Esophagus squamous epithelium (tissue), 5 donors: ENCODE measurements around the gene FAM171A1. TPM values are rescaled to one million over a fixed set of nuclear protein-coding genes. Genes with fewer than 3 reads are reported as not detected.

Source experiments
- DNase-seq: peaks from one replicate; lab custom pipeline; 2025; lab: John Stamatoyannopoulos, UW
- H3K27ac ChIP-seq, 4 donors: fragments of 200-600 bp; sonication (generic); one replicate each; pipeline ENCODE4 v1.5.1; 2016 to 2019; ENCODE audit warnings: mild to moderate bottlenecking in 1 of 4
- H3K27me3 ChIP-seq, 4 donors: fragments of 200-600 bp; sonication (generic); 1 replicate in 3 of 4; 2 replicates in 1 of 4; pipeline versions ENCODE4 v1.5.1 to v1.6.0; 2017 to 2021; ENCODE audit warnings: antibody characterized with exemption in 1 of 4
- H3K36me3 ChIP-seq, 3 donors: fragments of 200-600 bp; sonication (generic); one replicate each; pipeline ENCODE4 v1.5.1; 2016 to 2019
- H3K4me1 ChIP-seq, 3 donors: fragments of 200-600 bp; sonication (generic); one replicate each; pipeline ENCODE4 v1.5.1; 2017 to 2019
- H3K4me3 ChIP-seq, 4 donors: fragments of 200-600 bp; sonication (generic); 1 replicate in 3 of 4; 2 replicates in 1 of 4; pipeline ENCODE4 v1.5.1; 2016 to 2019; ENCODE audit warnings: mild to moderate bottlenecking in 2 of 4, moderate library complexity in 1 of 4
- H3K9me3 ChIP-seq, 3 donors: fragments of 200-600 bp; sonication (generic); one replicate each; pipeline ENCODE4 v1.5.1; 2016 to 2019
- CTCF ChIP-seq, 6 experiments: fragments of 450-650 bp in 4 of 6; fragments of 200-600 bp in 2 of 6; sonication (generic) in 2 of 6; IDR thresholded peaks; one replicate each; pipeline ENCODE4 v1.5.1; 2016 to 2019; ENCODE audit warnings: antibody characterized with exemption in 6 of 6, mild to moderate bottlenecking in 4 of 6, moderate library complexity in 4 of 6
- POLR2A ChIP-seq, 4 donors: fragments of 450-650 bp; IDR thresholded peaks; one replicate each; pipeline ENCODE4 v1.6.1; 2017; ENCODE audit warnings: antibody characterized with exemption in 4 of 4, mild to moderate bottlenecking in 4 of 4, moderate library complexity in 3 of 4
- WGBS, 2 donors: methylation state at CpG; one replicate each; pipeline ENCODE4 v1.1.5; 2018; 5-methylcytosine and 5-hydroxymethylcytosine counted together
- intact Hi-C: fragments of 100-400 bp; cut with DNase I; formaldehyde crosslinking; loops from one replicate; pipeline ENCODE4 v1.15.0; 2022
- total RNA-seq, 4 donors: library from RNA; depleted of rRNA; stranded (reverse); fragments of >200 nt; gene quantifications; one replicate each; pipeline ENCODE4 v1.1.0, GENCODE V29; 2016
- donor health status: DM: yes; HTN: yes; CAD: no.

The FAM171A1 gene
- total RNA-seq, 4 donors from 2014 or later: 3.8 to 10.9 (median 5.3) TPM

- 78 to 84% methylated on average over 12 of the region's 12 CpGs for WGBS, 2 donors
These were observed 132.3 kb downstream of the FAM171A1 start for GRCh38 chr10:15238555-15239335.

GRCh38 chr10:15237351-15237750, 133.7 kb downstream of the FAM171A1 start:
- Histone ChIP-seq H3K9me3 (no peaks in the 10 kb centered on the region), H3K4me1 (peaks cover 0 to 10% (median 2%) of the 10 kb centered on the region in 3 donors), H3K36me3 (no peaks in the 10 kb centered on the region), H3K27ac (peak overlapping the region in 3 of 4 donors; percentile 5 to 49 (median 19)), H3K27me3 (no peaks in the 10 kb centered on the region), H3K4me3 (no peak overlapping the region)
- 41 to 58% methylated on average over 5 of the region's 5 CpGs for WGBS, 2 donors
- no peak for DNase-seq
- intact Hi-C loops: no loop called here
- TF ChIP-seq POLR2A (IDR thresholded peaks at IDR 0.05) (no peak), CTCF (IDR thresholded peaks at IDR 0.05) (no peak)

More at GRCh38 chr10:15238555-15239335, 132.3 kb downstream of the FAM171A1 start:
- DNase-seq: no peak
- intact Hi-C loops: no loop called here
- H3K4me1 ChIP-seq: peaks cover 0 to 12% (median 2%) of the 10 kb centered on the region in 3 donors
- H3K9me3 ChIP-seq: no peaks in the 10 kb centered on the region
- H3K27ac ChIP-seq: no peak overlapping the region
- TF ChIP-seq CTCF (IDR thresholded peaks at IDR 0.05) (no peak), POLR2A (IDR thresholded peaks at IDR 0.05) (no peak)
- no peaks in the 10 kb centered on the region for H3K36me3 ChIP-seq
- no peak overlapping the region for H3K4me3 ChIP-seq
- no peaks in the 10 kb centered on the region for H3K27me3 ChIP-seq

DNA sequence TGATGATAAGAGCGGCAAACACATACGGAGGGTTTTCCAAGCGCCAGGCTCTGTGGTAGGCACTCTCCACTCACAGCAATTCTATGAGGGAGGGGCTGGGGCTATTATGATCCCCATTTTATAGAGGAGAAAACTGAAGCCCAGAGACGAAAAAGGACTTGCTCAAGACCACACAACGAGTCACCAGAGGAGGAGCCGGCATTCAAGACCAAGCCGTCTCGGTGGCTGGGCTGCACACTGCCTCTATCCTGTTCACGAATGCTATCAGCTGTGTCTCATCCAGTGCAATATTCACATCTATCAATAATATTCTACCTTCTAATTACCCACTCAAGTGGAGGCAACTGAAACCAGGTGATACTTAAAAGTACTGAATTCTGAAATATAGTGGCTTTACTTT, 134.7 kb downstream of the FAM171A1 start:
- TF ChIP-seq CTCF (IDR thresholded peaks at IDR 0.05) (no peak), POLR2A (IDR thresholded peaks at IDR 0.05) (no peak)
- peaks cover 0 to 7% (median 2%) of the 10 kb centered on the region in 3 donors for H3K4me1 ChIP-seq
- H3K4me3 ChIP-seq: no peak overlapping the region
- intact Hi-C loops: no loop called here
- H3K27me3 ChIP-seq: no peaks in the 10 kb centered on the region
- 84 to 87% methylated on average over 9 of the region's 9 CpGs for WGBS, 2 donors
- H3K9me3 ChIP-seq: no peaks in the 10 kb centered on the region
- no peak for DNase-seq
- no peaks in the 10 kb centered on the region for H3K36me3 ChIP-seq
- peak overlapping the region in 1 of 4 donors; percentile 49 for H3K27ac ChIP-seq

DNA sequence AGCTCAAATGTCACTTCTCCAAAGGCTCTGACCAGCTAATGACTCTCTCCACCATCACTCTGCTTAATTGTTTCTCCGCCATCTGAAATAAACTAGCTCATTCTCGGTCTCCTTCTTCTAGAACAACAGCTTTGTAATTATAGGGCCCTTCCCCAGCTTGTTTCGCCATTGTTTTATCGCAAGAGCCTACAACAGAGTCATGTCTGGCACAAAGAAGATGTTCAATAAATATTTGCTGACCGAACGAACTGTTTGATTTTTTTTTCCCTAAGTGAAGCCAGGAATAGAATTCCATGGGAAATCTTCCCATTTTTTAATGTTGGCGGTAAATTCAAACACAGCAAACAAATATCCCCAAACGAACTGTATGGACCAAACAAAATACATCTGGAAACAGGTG, 138.8 kb downstream of the FAM171A1 start:
- H3K4me3 ChIP-seq: no peak overlapping the region
- H3K36me3 ChIP-seq: no peaks in the 10 kb centered on the region
- no peaks in the 10 kb centered on the region for H3K9me3 ChIP-seq
- DNase-seq: no peak
- WGBS, 2 donors: 76 to 81% methylated on average over 8 of the region's 8 CpGs
- TF ChIP-seq POLR2A (IDR thresholded peaks at IDR 0.05): no peak
- no peak overlapping the region for H3K27ac ChIP-seq
- H3K4me1 ChIP-seq: peaks cover 0 to 3% (median 1%) of the 10 kb centered on the region in 3 donors
- intact Hi-C loops: no loop called here
- no peaks in the 10 kb centered on the region for H3K27me3 ChIP-seq

DNA sequence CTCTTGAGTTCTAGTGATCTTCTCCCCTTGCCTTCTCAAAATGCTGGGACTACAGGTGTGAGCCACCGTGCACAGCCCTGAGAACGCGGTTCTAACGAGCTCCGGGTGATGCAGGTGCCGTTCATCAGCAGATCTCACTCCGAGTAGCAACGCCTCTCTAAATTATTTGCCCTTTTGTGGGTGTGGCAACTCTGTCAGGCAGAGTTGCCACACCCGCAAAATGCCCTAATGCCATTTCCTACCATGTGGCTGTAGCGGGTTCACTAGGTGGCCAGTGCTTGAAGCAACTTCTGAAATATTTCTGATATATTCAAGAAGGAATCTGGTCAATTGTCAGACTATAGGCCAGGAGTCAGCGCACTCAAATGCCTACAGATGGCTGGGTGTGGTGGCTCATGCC, 139.7 kb downstream of the FAM171A1 start:
- no peak for DNase-seq
- no peak for TF ChIP-seq POLR2A (IDR thresholded peaks at IDR 0.05)
- no peak for TF ChIP-seq CTCF (IDR thresholded peaks at IDR 0.05)
- Histone ChIP-seq H3K4me3 (no peak overlapping the region), H3K27ac (no peak overlapping the region), H3K4me1 (no peaks in the 10 kb centered on the region), H3K27me3 (no peaks in the 10 kb centered on the region), H3K36me3 (no peaks in the 10 kb centered on the region), H3K9me3 (no peaks in the 10 kb centered on the region)
- 81 to 90% methylated on average over 9 of the region's 11 CpGs for WGBS, 2 donors
- intact Hi-C loops: no loop called here
